Stimulated activated CD4-positive, alpha-beta T cell treated with anti-CD3 and anti-CD28 coated beads, Interleukin-15, amount 100 ng/mL, for 24 hours (primary cell): ENCODE data around the gene MAPK14.
"Not testable (repeated sequence)": the region's sequence is repeated elsewhere in the genome, so short reads cannot be mapped to it uniquely, and the experiment has no call there.

Experiments
- DNase-seq: peaks from one replicate; pipeline ENCODE4 v3.0.0-alpha.2; 2020

Gene MAPK14

GRCh38 chr6:36070252-36070651, 42.6 kb downstream of the MAPK14 start:
- DNase-seq = no peak

GRCh38 chr6:36071281-36071680, 43.7 kb downstream of the MAPK14 start:
- DNase-seq = no peak

- DNase-seq = no peak
Measured at GRCh38 chr6:36071714-36072113, 44.1 kb downstream of the MAPK14 start.

DNA sequence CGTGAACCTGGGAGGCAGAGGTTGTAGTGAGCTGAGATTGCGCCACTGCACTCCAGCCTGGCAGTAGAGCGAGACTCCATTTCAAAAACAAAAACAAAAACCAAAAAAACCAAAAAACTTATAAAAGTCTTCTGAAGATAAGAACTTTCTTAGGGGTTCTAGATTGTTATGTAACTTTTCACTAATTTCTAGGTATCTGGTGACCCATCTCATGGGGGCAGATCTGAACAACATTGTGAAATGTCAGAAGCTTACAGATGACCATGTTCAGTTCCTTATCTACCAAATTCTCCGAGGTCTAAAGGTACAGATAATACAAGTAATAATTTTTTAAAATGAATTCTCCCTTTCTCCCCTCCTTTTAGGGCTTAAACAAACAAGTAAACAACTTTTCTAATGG, 45.1 kb downstream of the MAPK14 start:
- no peak for DNase-seq

DNA sequence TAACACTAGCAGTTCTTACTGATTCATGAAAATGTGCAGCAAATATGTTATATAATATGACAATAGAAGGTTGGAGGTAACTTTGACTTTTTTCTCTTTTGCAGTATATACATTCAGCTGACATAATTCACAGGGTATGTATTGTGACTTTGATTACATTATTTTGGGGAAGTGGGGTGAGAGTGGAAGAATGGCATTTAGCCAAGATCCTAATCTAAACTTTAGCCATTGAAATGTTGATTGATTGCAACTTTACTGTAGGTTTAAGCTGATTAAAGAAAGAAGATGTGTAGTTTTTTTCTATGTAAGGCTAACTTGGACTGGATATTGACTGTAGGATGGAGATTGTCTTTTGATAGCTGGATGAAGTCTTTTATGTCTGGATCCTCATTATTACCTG, 46.0 kb downstream of the MAPK14 start:
- DNase-seq = no peak

GRCh38 chr6:36075656-36076055, 48.0 kb downstream of the MAPK14 start:
- DNase-seq = no peak

- DNase-seq = no peak
Measured at GRCh38 chr6:36076178-36077063, 48.8 kb downstream of the MAPK14 start.

DNA sequence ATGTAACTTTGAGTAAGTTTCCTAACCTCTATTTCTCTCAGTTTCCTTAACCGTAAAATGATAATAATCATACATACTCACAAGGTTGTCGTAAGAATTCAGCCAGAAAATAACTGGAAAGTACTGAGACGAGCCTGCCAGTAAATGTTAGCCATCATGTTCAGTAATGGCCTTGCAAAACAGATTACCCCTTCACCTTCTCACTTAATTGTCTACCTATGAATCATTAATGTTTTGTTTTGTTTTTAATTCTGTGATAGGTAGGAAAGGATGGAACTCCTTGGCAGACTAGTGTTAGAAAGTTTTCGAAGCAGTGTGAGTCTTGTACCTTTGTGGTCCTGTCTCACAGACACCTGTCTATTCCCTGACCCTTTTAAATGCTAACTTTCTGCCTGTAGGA, 50.6 kb downstream of the MAPK14 start:
- no peak for DNase-seq

DNA sequence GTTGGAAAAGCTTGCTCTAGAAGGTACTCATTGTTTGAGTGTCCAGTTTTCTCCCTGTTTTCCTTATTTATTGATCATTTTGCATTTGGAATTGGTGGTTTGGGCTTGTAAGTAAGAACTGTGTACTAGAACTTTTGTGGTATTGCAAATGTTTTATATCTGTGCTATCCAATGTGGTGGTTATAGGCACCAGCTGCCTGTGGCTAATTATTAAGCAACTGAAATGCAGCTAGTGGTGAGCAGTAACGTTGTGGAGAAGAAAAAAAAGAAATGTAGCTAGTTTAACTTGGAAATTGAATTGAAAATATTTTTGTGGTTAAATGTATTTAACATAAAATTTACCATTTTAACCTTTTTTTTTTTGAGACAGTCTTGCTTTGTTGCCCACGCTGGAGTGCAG, 52.0 kb downstream of the MAPK14 start:
- DNase-seq = no peak

GRCh38 chr6:36082318-36082717, 54.7 kb downstream of the MAPK14 start:
- DNase-seq = no peak

DNA sequence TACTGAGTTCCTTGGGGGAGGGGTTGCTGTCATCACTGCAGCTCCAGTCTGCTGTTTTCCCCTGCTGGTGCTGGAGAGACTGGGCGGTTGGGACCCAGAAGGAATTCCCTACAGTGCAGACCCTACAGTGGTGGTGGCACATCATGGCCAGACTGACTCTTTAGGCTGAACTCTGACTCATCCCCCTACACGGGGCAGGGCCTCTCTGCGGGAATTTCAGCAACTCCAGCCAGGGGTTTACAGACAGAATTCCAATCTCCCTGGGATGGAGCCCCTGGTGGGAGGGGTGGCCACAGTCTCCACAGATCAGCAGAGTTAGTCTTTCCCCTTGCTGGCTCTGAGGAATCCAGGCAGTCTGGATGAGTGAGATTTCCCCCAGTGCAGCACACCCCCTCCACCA, 55.8 kb downstream of the MAPK14 start:
- no peak for DNase-seq

- not testable (repeated sequence) for DNase-seq
Measured at GRCh38 chr6:36088204-36088603, 60.6 kb downstream of the MAPK14 start.

GRCh38 chr6:36089048-36089447, 61.4 kb downstream of the MAPK14 start:
- no peak for DNase-seq

DNA sequence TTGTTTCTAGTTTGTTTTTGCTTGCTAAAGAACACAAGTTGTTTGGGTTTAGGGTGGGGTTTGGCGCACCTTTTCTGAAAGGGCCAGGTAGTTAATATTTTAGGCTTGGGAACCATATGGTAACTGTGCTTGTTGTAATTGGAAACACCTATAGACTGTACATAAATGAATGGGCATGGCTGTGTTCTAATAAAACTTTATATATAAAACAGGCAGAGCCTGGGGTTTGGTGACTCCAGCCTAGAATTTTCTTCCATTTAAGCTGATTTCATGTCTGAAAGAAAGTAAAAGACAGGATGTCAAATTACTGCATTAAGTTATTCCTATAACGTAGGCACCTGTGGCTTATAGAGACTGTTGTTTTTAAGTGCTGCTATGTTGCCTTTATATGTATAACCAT, 66.6 kb downstream of the MAPK14 start:
- DNase-seq = no peak

DNA sequence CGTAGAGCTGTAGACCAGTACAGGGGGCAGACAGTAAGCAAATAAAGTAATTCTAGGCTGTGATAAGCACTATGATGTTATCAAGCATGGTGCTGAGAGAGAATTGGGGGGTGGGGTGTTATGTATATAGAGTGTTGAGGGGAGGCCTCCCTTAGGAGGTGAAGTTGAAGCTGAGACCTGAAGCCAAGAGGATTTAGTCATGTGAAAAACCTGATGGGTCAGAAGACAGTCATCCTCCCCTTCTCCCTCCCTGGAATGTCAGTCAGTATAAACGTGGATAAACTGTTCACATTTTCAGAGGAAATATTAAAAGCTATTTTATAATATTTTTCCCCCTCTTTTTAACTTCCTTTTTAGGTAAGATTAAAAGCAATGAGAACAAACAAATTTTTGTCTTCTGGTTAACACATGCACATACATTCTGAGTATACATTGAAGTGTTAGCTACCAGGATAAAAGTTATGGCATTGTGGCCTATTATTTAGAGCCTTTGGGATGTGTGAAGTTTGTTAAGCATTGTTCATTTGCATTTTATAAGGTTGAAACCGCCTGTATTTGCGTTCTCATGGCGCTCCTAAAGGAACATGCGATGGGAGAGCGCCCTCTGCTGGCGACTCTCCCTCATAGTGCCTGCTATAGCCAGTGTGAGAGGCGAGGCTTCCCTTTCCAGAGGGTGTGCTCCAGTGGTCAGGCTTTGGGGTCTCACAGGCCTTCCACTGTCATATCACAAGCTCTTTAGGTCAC, 67.3 kb downstream of the MAPK14 start:
- peak; percentile 85 for DNase-seq

DNA sequence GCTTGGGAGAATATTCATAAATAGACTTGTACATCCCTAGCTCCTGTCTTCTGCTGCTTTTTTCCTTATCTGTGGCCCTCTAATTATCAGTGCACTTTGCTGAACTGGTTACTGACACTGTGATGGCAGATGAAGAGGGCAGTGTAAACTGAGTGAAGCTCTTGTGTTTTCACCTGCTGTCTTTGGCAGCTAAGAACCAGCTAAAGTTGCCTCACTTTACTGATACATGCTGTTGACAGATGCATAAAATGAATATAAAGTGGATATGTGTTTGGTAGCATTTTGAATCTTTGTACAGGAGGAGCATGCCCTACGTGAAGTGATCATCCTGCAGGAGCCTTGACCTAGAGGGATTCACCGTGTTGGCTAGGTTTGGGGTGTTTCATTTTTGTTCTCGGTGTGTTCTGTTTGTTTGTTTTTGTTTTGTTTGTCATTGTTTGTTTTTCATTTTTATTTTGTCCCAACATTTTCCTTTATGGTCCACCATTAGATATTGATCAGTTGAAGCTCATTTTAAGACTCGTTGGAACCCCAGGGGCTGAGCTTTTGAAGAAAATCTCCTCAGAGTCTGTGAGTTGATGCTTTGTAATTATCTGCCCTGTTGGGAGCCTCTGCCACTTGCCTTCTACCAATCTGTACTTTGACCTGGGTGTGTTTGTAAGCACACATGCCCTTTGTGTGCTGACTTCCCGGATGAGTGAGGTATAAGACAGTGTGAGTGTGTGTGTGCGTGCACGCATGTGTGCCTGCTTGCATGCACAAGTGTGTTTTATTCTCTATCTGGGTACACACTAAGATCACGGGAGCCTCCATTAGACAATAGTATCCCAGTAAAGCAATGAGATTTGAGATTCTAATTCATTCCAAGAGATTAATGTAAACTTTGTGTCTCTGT, 68.1 kb downstream of the MAPK14 start:
- DNase-seq = no peak

DNA sequence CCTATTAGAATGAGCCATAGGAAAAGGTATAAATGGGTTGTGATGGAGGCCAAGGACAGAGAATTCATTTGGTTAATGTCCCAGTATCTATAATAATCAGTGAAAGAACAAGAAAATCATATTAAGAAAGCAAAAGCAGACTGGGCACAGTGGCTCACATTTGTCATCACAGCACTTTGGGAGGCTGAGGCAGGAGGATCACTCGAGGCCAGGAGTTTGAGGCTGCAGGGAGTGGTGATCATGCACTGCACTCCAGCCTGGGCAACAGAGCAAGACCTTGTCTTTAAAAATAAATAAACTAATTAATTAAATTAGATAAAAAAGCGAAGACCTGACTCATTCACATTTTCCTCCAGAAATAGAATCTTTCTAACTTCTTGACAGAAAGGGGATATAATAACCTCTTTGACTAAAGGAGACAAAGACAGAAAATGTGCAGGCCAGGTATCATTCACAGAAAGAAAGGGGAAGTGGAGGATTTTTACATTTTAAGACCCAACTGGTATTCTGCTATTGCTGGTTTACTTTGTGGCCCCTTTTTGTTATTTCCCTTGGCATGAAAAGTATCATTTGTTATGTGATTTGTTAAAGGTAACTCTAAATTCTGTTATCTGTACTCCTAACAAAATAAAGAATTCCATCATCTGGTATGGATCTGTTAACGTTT, 70.8 kb downstream of the MAPK14 start:
- no peak for DNase-seq

DNA sequence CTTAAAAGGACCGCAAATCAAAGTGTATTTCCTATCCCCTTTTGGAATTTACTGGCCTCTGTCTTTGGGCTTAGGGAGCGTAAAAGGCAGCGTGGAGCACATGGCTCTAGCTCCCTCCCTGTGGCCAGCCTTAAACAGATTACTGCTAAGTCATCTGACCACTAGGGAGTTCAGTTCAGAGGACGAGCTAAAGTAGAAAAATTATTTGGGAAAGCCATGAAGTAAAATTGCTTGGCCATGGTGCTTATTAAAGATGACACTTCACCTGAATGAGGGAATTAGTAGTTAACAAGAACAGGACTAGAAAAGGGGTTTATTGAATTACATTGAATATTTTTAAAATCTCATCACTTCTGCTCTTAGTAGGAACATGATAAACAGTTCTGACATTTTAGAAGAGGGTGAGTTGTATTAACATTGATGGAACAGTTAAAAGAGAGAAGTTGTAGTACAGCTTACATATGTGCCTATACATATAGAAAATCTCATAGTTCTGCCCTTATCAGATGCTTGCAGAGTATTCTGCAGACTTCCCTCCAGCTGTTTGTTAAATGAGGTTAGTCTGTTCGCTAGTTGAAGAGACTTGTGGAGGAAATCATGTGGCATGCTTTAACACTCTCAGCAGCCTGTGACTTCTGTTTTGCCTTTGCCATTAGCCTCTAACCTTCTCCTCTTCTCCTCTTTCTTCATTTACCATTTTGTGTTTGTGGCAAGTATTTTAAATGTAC, 71.5 kb downstream of the MAPK14 start:
- DNase-seq = no peak

GRCh38 chr6:36099869-36100483, 72.4 kb downstream of the MAPK14 start:
- no peak for DNase-seq

DNA sequence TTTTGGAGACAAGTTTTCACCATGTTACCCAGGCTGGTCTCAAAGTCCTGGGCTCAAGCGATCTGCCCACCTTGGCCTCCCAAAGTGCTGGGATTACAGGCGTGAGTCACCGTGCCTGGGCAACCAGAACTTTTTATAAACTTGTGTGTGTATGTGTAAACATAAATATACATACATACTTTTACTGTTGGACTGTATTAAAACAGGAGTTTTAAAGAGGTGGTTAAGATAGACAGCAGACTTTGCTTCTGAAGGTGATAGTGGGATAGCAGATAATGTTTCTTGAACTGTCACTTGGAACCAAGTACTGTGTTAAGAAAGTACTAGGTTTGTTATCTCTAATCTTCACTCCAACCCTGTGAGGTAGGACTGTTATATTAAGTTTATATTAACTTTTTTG, 74.1 kb downstream of the MAPK14 start:
- no peak for DNase-seq

GRCh38 chr6:36102853-36103252, 75.2 kb downstream of the MAPK14 start:
- no peak for DNase-seq

- no peak for DNase-seq
Measured at GRCh38 chr6:36104836-36105235, 77.2 kb downstream of the MAPK14 start.
